HepG2 (cell line): Measurements from ENCODE around the gene HEPACAM. TPM values are rescaled to one million over a fixed set of nuclear protein-coding genes. Genes with fewer than 3 reads are reported as not detected.

Experiments used
- AFF4 ChIP-seq: sonication (generic); formaldehyde crosslinking; IDR thresholded peaks from 2 replicates; pipeline ENCODE4 v1.4.0; 2020; ENCODE audit warnings: missing genetic modification reagents
- ATM ChIP-seq: fragments of 450-650 bp; IDR thresholded peaks from 2 replicates; pipeline ENCODE4 v1.7.1; 2017; ENCODE audit warnings: mild to moderate bottlenecking, borderline replicate concordance
- CBX1 ChIP-seq: IDR thresholded peaks from one replicate; pipeline ENCODE4 v1.6.1; 2016; ENCODE audit warnings: antibody characterized with exemption, low read depth
- E2F1 ChIP-seq: sonication (generic); formaldehyde crosslinking; IDR thresholded peaks from 2 replicates; pipeline ENCODE4 v1.5.0; 2020; ENCODE audit warnings: missing genetic modification reagents
- FOXM1 ChIP-seq: sonication (generic); formaldehyde crosslinking; IDR thresholded peaks from 2 replicates; pipeline ENCODE4 v1.5.0; 2020; ENCODE audit warnings: missing genetic modification reagents
- HMG20A ChIP-seq: IDR thresholded peaks from 2 replicates; pipeline ENCODE4 v1.6.1; 2016; ENCODE audit warnings: borderline replicate concordance
- MED13 ChIP-seq: sonication (generic); formaldehyde crosslinking; IDR thresholded peaks from 2 replicates; pipeline ENCODE4 v1.5.0; 2020; ENCODE audit warnings: missing genetic modification reagents
- MYPOP ChIP-seq: sonication (generic); formaldehyde crosslinking; IDR thresholded peaks from 2 replicates; pipeline ENCODE4 v1.8.1; 2023; ENCODE audit warnings: mild to moderate bottlenecking, moderate library complexity, missing genetic modification reagents
- NFIB ChIP-seq: sonication (generic); formaldehyde crosslinking; IDR thresholded peaks from 2 replicates; pipeline ENCODE4 v1.9.0; 2021; ENCODE audit warnings: missing genetic modification reagents, mild to moderate bottlenecking, borderline replicate concordance
- NONO ChIP-seq, 2 experiments: fragments of 450-650 bp in 1 of 2; sonication (generic) in 1 of 2; formaldehyde crosslinking in 1 of 2; IDR thresholded peaks in 1 of 2; conservative IDR thresholded peaks in 1 of 2; 2 replicates each; pipeline versions ENCODE4 v1.6.1 to v1.8.0; 2017 to 2022; ENCODE audit warnings: mild to moderate bottlenecking in 1 of 2, missing genetic modification reagents in 1 of 2, moderate library complexity in 1 of 2
- NR2F6 ChIP-seq, 2 experiments: IDR thresholded peaks; 2 replicates each; pipeline ENCODE4 v1.6.1; 2016; ENCODE audit warnings: antibody characterized with exemption in 1 of 2, mild to moderate bottlenecking in 1 of 2
- POLR2A ChIP-seq, 2 experiments: IDR thresholded peaks; 2 replicates each; pipeline ENCODE4 v1.6.1; 2011; ENCODE audit warnings: low read depth in 2 of 2, low read length in 2 of 2, mild to moderate bottlenecking in 1 of 2, moderate library complexity in 1 of 2; ENCODE audit not compliant: insufficient read depth in 1 of 2
- RFX5 ChIP-seq: IDR thresholded peaks from 2 replicates; pipeline ENCODE4 v1.6.1; 2011; ENCODE audit warnings: low read depth, low read length, improper control_type of control experiment
- SOX5 ChIP-seq: IDR thresholded peaks from 2 replicates; pipeline ENCODE4 v1.6.1; 2016; ENCODE audit warnings: borderline replicate concordance
- ZNF138 ChIP-seq: sonication (generic); formaldehyde crosslinking; IDR thresholded peaks from 2 replicates; pipeline ENCODE4 v1.5.0; 2020; ENCODE audit warnings: mild to moderate bottlenecking, low read depth, missing genetic modification reagents
- ZNF205 ChIP-seq: IDR thresholded peaks from 2 replicates; pipeline ENCODE4 v1.6.1; 2018; ENCODE audit warnings: missing biosample characterization, missing genetic modification reagents
- ZNF292 ChIP-seq: sonication (generic); formaldehyde crosslinking; IDR thresholded peaks from 2 replicates; pipeline ENCODE4 v1.8.1; 2022; ENCODE audit warnings: mild to moderate bottlenecking, low read depth, missing genetic modification reagents, borderline replicate concordance
- ZNF567 ChIP-seq: sonication (generic); formaldehyde crosslinking; IDR thresholded peaks from 2 replicates; pipeline ENCODE4 v1.8.1; 2023; ENCODE audit warnings: mild to moderate bottlenecking, missing genetic modification reagents, borderline replicate concordance
- ZNF879 ChIP-seq: sonication (generic); formaldehyde crosslinking; IDR thresholded peaks from 2 replicates; pipeline ENCODE4 v1.8.1; 2023; ENCODE audit warnings: missing genetic modification reagents
- ZSCAN20 ChIP-seq: sonication (generic); formaldehyde crosslinking; IDR thresholded peaks from 2 replicates; pipeline ENCODE4 v1.4.0; 2020; ENCODE audit warnings: missing genetic modification reagents, mild to moderate bottlenecking, borderline replicate concordance
- ZSCAN30 ChIP-seq: sonication (generic); formaldehyde crosslinking; IDR thresholded peaks from 2 replicates; pipeline ENCODE4 v1.5.0; 2020; ENCODE audit warnings: mild to moderate bottlenecking, missing genetic modification reagents
- polyA plus RNA-seq, 8 experiments: library from polyadenylated mRNA; depleted of rRNA in 3 of 8; stranded (reverse) in 7 of 8; unstranded in 1 of 8; fragments of >200 nt; fragmentation: Illumina TruSeq in 4 of 8; extraction: Trizol in 4 of 8; gene quantifications; 2 replicates each; pipeline versions ENCODE4 v1.2.1 to v1.2.3, GENCODE V29; 2011 to 2016; ENCODE audit warnings: low read depth in 4 of 8, missing spikeins in 1 of 8, mixed read lengths in 1 of 8; ENCODE audit not compliant: insufficient read depth in 1 of 8
- total RNA-seq, 5 experiments: library from RNA; depleted of rRNA; stranded (reverse); fragments of >200 nt; fragmentation: Illumina TruSeq; extraction: Trizol; gene quantifications; 2 replicates each; pipeline ENCODE4 v1.2.3, GENCODE V29; 2016; ENCODE audit warnings: low read depth in 1 of 5

The HEPACAM gene
- total and polyA plus RNA-seq, 2 of the 13 experiments (the other 11 are each of a cell fraction or from before 2014, with no cell fraction given) = 66.9 to 121 TPM

- TF ChIP-seq ATM = no peak
- no peak for TF ChIP-seq ZSCAN20 (CRISPR knock-in tag)
- no peak for TF ChIP-seq ZNF292 (CRISPR knock-in tag)
- TF ChIP-seq ZNF567 (CRISPR knock-in tag) = no peak
- no peak for TF ChIP-seq ZNF138 (CRISPR knock-in tag)
- peak; percentile 53; the same call in 1 of the 2 replicates for TF ChIP-seq SOX5 (CRISPR knock-in tag)
- no peak for TF ChIP-seq MED13
- no peak for TF ChIP-seq ZSCAN30
- TF ChIP-seq MYPOP = no peak
- TF ChIP-seq ZNF879 = no peak
- TF ChIP-seq CBX1 = no peak
- TF ChIP-seq FOXM1 (CRISPR knock-in tag) = no peak
- 0 out of 2 replicates have a peak, but pooled peaks have one; percentile 26 for TF ChIP-seq ZNF205 (CRISPR knock-in tag)
- peak in 1 of 2 experiments; percentile 26; a peak in 1 of 4 replicates for TF ChIP-seq POLR2A (IDR thresholded peaks at IDR 0.05; ENCODE audit: insufficient read depth in 1 of 2, low read depth in 2 of 2, low read length in 2 of 2)
- TF ChIP-seq E2F1 = no peak
- TF ChIP-seq AFF4 (CRISPR knock-in tag) = no peak
- no peak for TF ChIP-seq RFX5
- no peak for TF ChIP-seq NFIB (CRISPR knock-in tag)
- no peak for TF ChIP-seq NONO (IDR thresholded peaks at IDR 0.05)
- TF ChIP-seq NONO (CRISPR knock-in tag; conservative IDR thresholded peaks at IDR 0.05) = no peak
- TF ChIP-seq NR2F6 (IDR thresholded peaks at IDR 0.05) = no peak
- 0 out of 2 replicates have a peak, but pooled peaks have one; percentile 13 for TF ChIP-seq NR2F6 (CRISPR knock-in tag; IDR thresholded peaks at IDR 0.05)
- peak; percentile 40; the same call in 1 of the 2 replicates for TF ChIP-seq HMG20A (CRISPR knock-in tag)
Observed at GRCh38 chr11:124938206-124938765, 2.4 kb upstream of the HEPACAM start (continued).
